ENCODE data around the gene GRID1. TPM values are rescaled to one million over a fixed set of nuclear protein-coding genes. Genes with fewer than 3 reads are reported as not detected.

The GRID1 gene
- total and polyA plus RNA-seq, 10 of the 15 experiments (the other 5 are each of a cell fraction or from before 2014, with no cell fraction given), result 0.04 to 0.62 (median 0.08) TPM; not detected in 5

- Histone ChIP-seq H3K79me2 (ENCODE audit: control insufficient read depth, insufficient read depth, low read length) (no peaks in the 10 kb centered on the region), H3K9me3 (replicated peaks; ENCODE audit: control insufficient read depth, insufficient read depth, low read length) (no peaks in the 10 kb centered on the region), H3K9ac (ENCODE audit: control insufficient read depth, insufficient read depth, low read length) (no peak overlapping the region), H3K27ac (ENCODE audit: control insufficient read depth, insufficient read depth) (no peak overlapping the region), H3K4me3 (no peak overlapping the region), H3K4me2 (ENCODE audit: control insufficient read depth, insufficient read depth) (no peak overlapping the region), H2AFZ (ENCODE audit: control insufficient read depth, low read depth, low read length) (no peak overlapping the region), H3K36me3 (ENCODE audit: control insufficient read depth in 2 of 2, insufficient read depth in 2 of 2, low read length in 1 of 2) (no peaks in the 10 kb centered on the region), H3K4me1 (ENCODE audit: control insufficient read depth, insufficient read depth, low read length) (no peaks in the 10 kb centered on the region), H4K20me1 (ENCODE audit: control insufficient read depth, insufficient read depth) (no peaks in the 10 kb centered on the region), H3K27me3 (replicated peaks in 1 of 2; ENCODE audit: control insufficient read depth in 2 of 2, insufficient read depth in 2 of 2, low read length in 1 of 2) (peaks cover 2 to 3% of the 10 kb centered on the region in 2 experiments; a peak in 3 of 4 replicates)
- BruUV-seq (replicated peaks), result no TSS peak
- intact Hi-C loops (cut with micrococcal nuclease; ENCODE audit: unreplicated experiment), result no loop called here
- no peak for DNase-seq (ENCODE audit: low read depth, low spot score)
- POLR2A ChIA-PET, result no interaction called here
- CTCF ChIA-PET, result no interaction called here
- RAD21 ChIA-PET (ENCODE audit: unreplicated experiment), result no interaction called here
- ATAC-seq, result no peak
- SMC1A ChIA-PET (ENCODE audit: uncharacterized antibody, unreplicated experiment), result no interaction called here
- FAIRE-seq, result no peak
- WGBS (ENCODE audit: insufficient coverage, insufficient replicate concordance, low lambda C conversion rate, missing lambda C conversion rate), result 25% methylated on average over 9 of the region's 9 CpGs
- in situ Hi-C loops (cut with MboI), result no loop called here
- TF ChIP-seq TCF12 (IDR thresholded peaks at IDR 0.05; ENCODE audit: low read depth, low read length), result no peak
- TF ChIP-seq EED (IDR thresholded peaks at IDR 0.05; ENCODE audit: low read depth), result no peak
- no peak for TF ChIP-seq NRF1 (conservative IDR thresholded peaks at IDR 0.05; ENCODE audit: low read depth, low read length)
- no peak for TF ChIP-seq USF2 (IDR thresholded peaks at IDR 0.05; ENCODE audit: borderline replicate concordance, low read depth, low read length)
- TF ChIP-seq ESRRA (IDR thresholded peaks at IDR 0.05; ENCODE audit: low read length), result no peak
- TF ChIP-seq CHD2 (IDR thresholded peaks at IDR 0.05; ENCODE audit: borderline replicate concordance, low read depth, low read length), result no peak
- no peak for TF ChIP-seq BCL3 (IDR thresholded peaks at IDR 0.05; ENCODE audit: borderline replicate concordance, insufficient read depth, low read depth, low read length, poor library complexity, severe bottlenecking)
- no peak for TF ChIP-seq MTA3 (IDR thresholded peaks at IDR 0.05; ENCODE audit: borderline replicate concordance, low read length)
- no peak for TF ChIP-seq CEBPB (IDR thresholded peaks at IDR 0.05; ENCODE audit: borderline replicate concordance in 1 of 2, low read depth in 2 of 2, low read length in 2 of 2)
- no peak for TF ChIP-seq MXI1 (IDR thresholded peaks at IDR 0.05; ENCODE audit: low read depth, low read length)
- TF ChIP-seq ZNF687 (IDR thresholded peaks at IDR 0.05), result no peak
- no peak for TF ChIP-seq RELB (IDR thresholded peaks at IDR 0.05; ENCODE audit: low read depth)
- no peak for TF ChIP-seq HDGF (IDR thresholded peaks at IDR 0.05)
- no peak for TF ChIP-seq ZNF217 (IDR thresholded peaks at IDR 0.05)
- no peak for TF ChIP-seq CHD1 (IDR thresholded peaks at IDR 0.05; ENCODE audit: low read depth, low read length)
- no peak for TF ChIP-seq SP1 (IDR thresholded peaks at IDR 0.05; ENCODE audit: low read depth, low read length)
Observed at GRCh38 chr10:85857305-85857704, 509.3 kb downstream of the GRID1 start.
